ENCODE results near the gene DPPA4.

The DPPA4 gene

GRCh38 chr3:109336291-109336861 lies 970 bp downstream of the DPPA4 start:
- DNase-seq = peak; percentile 35

DNA sequence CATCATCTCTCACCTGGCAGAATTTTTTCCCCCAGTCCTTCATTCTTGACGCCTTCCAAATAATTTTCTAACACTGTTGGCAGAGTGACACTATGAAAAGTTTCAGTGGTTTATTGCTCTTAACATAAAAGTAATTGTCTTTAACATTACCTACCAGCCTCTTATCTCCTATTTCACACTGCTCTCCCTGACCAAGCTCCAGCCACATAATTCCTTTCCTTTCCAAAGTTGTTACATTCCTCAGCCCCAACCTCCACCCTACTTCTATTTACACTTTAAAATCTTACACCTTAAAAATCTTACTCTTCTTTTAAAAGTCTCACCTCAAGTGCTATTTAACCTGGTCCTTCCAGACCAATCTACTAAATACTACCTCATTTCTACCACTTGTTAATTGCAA lies 2.8 kb downstream of the DPPA4 start:
- no peak for DNase-seq

DNA sequence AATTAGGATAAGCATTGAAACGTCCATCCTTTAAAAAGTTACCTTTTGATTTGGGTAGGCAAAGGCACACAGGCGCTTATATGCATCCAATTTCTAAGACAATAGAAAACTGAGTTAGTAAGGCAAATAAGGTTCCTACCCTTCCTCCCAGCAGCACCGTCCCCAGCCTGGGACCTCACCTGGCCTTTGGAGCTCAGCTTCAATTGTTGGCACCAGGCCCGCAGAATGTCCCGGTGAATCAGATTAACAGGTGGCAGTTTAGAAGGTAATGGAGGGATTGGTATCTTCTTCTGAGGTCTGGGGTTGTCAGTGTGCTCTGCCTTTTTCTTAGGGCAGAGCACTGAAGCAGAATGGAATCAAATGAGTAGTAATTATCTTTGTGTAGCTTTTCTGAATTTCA lies 5.7 kb downstream of the DPPA4 start:
- DNase-seq = no peak

GRCh38 chr3:109330405-109330804 lies 6.9 kb downstream of the DPPA4 start:
- DNase-seq = no peak

- no peak for DNase-seq
Observed at GRCh38 chr3:109328202-109328601, 9.1 kb downstream of the DPPA4 start.

DNA sequence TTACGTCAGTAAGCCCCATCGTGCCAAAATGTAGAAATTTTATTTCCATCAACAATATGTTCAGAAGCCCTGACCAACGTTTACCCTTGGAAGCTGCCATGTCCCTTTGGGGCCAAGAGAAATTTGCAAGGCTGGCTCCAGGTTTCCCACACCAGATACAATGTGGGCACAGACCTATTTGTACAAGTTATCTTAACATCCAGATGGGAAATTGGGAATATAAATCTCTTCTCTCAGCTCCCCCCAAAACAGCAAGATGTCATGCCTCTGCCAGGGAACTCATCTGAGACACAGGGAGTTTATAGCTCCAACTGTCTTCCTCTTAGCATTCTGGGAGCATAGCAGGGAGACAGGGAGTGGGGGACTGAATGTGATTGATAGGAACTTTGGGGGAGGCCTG lies 11.7 kb downstream of the DPPA4 start:
- DNase-seq = no peak

DNA sequence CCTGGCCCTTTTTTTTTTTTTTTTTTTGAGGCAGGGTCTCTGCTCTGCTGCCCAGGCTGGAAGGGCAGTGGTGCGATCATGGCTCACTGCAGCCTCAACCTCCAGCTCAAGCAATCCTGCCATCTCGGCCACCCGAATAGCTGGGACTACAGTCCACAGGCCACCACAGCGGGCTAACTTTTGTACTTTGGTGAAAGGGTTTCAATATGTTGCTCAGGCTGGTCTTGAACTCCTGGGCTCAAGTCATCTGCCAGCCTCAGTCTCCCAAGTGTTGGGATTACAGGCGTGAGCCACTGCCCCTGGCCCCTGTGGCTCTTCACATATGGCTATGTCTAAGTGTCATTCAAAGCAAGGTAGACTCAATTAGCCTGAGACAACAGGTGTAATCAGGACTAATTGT lies 12.2 kb downstream of the DPPA4 start:
- no peak for DNase-seq

GRCh38 chr3:109316162-109316730 lies 21.1 kb downstream of the DPPA4 start, which contains the start of gene DPPA2:
Gene DPPA2 (minus strand): TSS chr3:109316517. CDS start chr3:109314542, 1,975 bp downstream.
- no peak for DNase-seq

DNA sequence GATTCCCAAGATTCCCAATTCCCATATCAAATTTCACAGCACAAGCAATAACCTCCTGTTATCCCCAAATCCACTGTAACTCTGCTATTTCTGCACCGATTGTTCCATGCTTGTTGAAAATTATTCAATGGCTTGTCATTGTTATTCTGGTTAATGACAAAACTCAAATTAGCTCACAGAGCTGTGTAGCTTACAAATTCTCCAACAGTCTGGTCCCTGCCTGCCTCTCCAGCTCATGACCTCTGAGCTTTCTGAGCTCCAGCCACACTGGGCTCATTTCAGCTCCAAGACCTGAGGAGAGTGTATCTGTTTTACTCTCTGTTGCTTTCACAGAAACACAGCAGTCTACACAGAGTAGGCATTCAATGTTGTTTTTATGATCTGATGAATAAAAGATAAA lies 24.3 kb downstream of the DPPA4 start:
- no peak for DNase-seq

DNA sequence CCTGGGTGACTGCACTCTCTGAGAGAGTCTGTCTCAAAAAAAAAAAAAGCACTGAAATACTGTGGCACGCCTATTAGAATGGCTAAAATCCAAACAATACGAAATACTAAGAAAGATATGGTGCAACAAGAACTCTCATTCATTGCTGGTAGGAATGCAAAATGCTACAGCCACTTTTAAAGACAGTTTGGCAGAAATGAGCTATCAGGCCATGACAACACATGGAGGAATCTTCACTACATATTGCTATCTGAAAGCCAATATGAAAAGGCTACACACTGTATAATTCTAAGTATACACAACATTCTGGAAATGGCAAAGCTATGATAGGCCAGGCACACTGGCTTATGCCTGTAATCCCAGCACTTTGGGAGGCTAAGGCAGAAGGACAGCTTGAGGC lies 39.9 kb downstream of the DPPA4 start:
- DNase-seq = no peak

DNA sequence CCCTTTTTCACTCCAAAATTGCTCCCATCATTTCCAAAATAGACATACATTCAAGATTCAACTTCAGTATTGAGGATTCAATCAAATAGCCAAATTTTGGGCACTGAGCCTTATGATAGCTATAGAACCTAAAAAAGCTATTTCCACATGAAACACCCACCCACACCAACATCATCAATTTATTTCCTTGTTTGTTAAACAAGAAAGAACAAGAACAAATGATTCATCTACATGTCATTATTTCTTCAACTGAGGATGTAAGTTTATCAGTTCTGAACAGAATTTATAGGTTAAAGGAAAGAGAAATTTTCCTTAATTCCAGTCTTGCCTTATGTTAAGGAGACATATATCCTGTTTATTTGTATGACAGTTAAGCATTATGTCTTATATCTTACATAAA lies 53.3 kb downstream of the DPPA4 start:
- no peak for DNase-seq

GRCh38 chr3:109278546-109278945 lies 58.8 kb downstream of the DPPA4 start:
- DNase-seq = no peak

GRCh38 chr3:109278141-109278540 lies 59.2 kb downstream of the DPPA4 start:
- DNase-seq = no peak
